Endothelial cell of umbilical vein (primary cell): ENCODE results near the gene PLEKHG7. TPM values are rescaled to one million over a fixed set of nuclear protein-coding genes. Genes with fewer than 3 reads are reported as not detected.

ENCODE experiments used
- BruUV-seq: library from RNA; stranded (reverse); fragments of 400-500 nt; replicated peaks from 2 replicates; lab custom pipeline; 2021; lab: Mats Ljungman, UMichigan
- CTCF ChIA-PET: fragments of 300-600, 350-600 bp; sonication (Branson Sonifier 250); formaldehyde crosslinking; loops from one replicate; lab custom pipeline; 2021; ENCODE audit warnings: antibody characterized with exemption, inconsistent platforms; lab: Charles Lee
- POLR2A ChIA-PET: fragments of 300-600, 350-600 bp; sonication (Branson Sonifier 250); formaldehyde crosslinking; loops from one replicate; lab custom pipeline; 2021; ENCODE audit warnings: antibody characterized with exemption, inconsistent platforms; lab: Charles Lee
- DNase-seq: peaks from one replicate; pipeline ENCODE4 v3.0.0-alpha.2; 2011; ENCODE audit warnings: low read depth, low spot score
- FAIRE-seq: peaks from 2 replicates; lab custom pipeline; 2011; peaks lifted over from hg19 to GRCh38; lab: Jason Lieb, UNC
- H2AFZ ChIP-seq: 2 replicates; pipeline ENCODE4 v1.6.0; 2012; ENCODE audit warnings: low read depth, low read length, control low read depth, inconsistent platforms
- H3K27ac ChIP-seq: 2 replicates; pipeline ENCODE4 v1.5.1; 2011; ENCODE audit warnings: low read depth, mild to moderate bottlenecking, control low read depth, low read length, moderate library complexity; ENCODE audit not compliant: insufficient read depth
- H3K27me3 ChIP-seq, 2 experiments: 2 replicates each; pipeline versions ENCODE4 v1.6.0 to v1.6.1; 2011; ENCODE audit warnings: low read length in 2 of 2, mixed read lengths in 1 of 2; ENCODE audit not compliant: control insufficient read depth in 2 of 2, insufficient read depth in 2 of 2
- H3K36me3 ChIP-seq, 2 experiments: 2 replicates in 1 of 2; 3 replicates in 1 of 2; pipeline ENCODE4 v1.5.1; 2011; ENCODE audit warnings: low read length in 2 of 2, mild to moderate bottlenecking in 1 of 2, moderate library complexity in 1 of 2; ENCODE audit not compliant: control insufficient read depth in 2 of 2, insufficient read depth in 2 of 2; ENCODE audit errors: extremely low read depth in 1 of 2
- H3K4me1 ChIP-seq: 3 replicates; pipeline ENCODE4 v1.5.1; 2011; ENCODE audit warnings: mild to moderate bottlenecking, low read length; ENCODE audit not compliant: control insufficient read depth, insufficient read depth; ENCODE audit errors: extremely low read depth
- H3K4me2 ChIP-seq: 2 replicates; pipeline ENCODE4 v1.6.1; 2011; ENCODE audit warnings: low read length, control low read depth, mixed read lengths; ENCODE audit not compliant: insufficient read depth
- H3K4me3 ChIP-seq, 3 experiments: fragments of 200-600 bp in 1 of 3; sonication (generic), shearing (Covaris generic) in 1 of 3; replicated peaks in 1 of 3; 2 replicates each; pipeline ENCODE4 v1.5.1; 2011 to 2016; ENCODE audit warnings: control low read depth in 3 of 3, low read length in 3 of 3, mild to moderate bottlenecking in 2 of 3, inconsistent platforms in 1 of 3, low read depth in 1 of 3, moderate library complexity in 1 of 3; ENCODE audit not compliant: insufficient read depth in 1 of 3
- H3K79me2 ChIP-seq: 2 replicates; pipeline ENCODE4 v1.6.0; 2012; ENCODE audit warnings: low read length, inconsistent platforms; ENCODE audit not compliant: control insufficient read depth, insufficient read depth
- H3K9ac ChIP-seq: replicated peaks from 2 replicates; pipeline ENCODE3; 2011; ENCODE audit warnings: low read length, control low read depth; ENCODE audit not compliant: insufficient read depth; ENCODE audit errors: extremely low read depth
- H3K9me1 ChIP-seq: replicated peaks from 3 replicates; pipeline ENCODE4 v1.6.0; 2011; ENCODE audit warnings: mild to moderate bottlenecking, low read length; ENCODE audit not compliant: control insufficient read depth, insufficient read depth; ENCODE audit errors: extremely low read depth
- H3K9me3 ChIP-seq: replicated peaks from 2 replicates; pipeline ENCODE4 v1.5.1; 2012; ENCODE audit warnings: low read length, inconsistent platforms; ENCODE audit not compliant: control insufficient read depth, insufficient read depth
- H4K20me1 ChIP-seq: replicated peaks from 2 replicates; pipeline ENCODE3; 2011; ENCODE audit warnings: mild to moderate bottlenecking, low read length; ENCODE audit not compliant: control insufficient read depth, insufficient read depth; ENCODE audit errors: extremely low read depth
- CTCF ChIP-seq, 2 donors: IDR thresholded peaks; 1 replicate in 1 of 2; 2 replicates in 1 of 2; pipeline ENCODE4 v1.5.1; 2011; ENCODE audit warnings: low read length in 2 of 2, mild to moderate bottlenecking in 2 of 2, moderate library complexity in 2 of 2, control low read depth in 1 of 2, inconsistent platforms in 1 of 2, low read depth in 1 of 2; ENCODE audit not compliant: insufficient read depth in 1 of 2; ENCODE audit errors: extremely low read depth in 1 of 2
- EZH2 ChIP-seq: IDR thresholded peaks from 2 replicates; pipeline ENCODE4 v1.6.1; 2012; ENCODE audit warnings: borderline replicate concordance, low read depth, mild to moderate bottlenecking, moderate library complexity, low read length, inconsistent platforms; ENCODE audit not compliant: severe bottlenecking
- FOS ChIP-seq: IDR thresholded peaks from 2 replicates; pipeline ENCODE4 v1.6.1; 2011; ENCODE audit warnings: mild to moderate bottlenecking, low read length, moderate library complexity, borderline replicate concordance; ENCODE audit not compliant: insufficient read depth
- GATA2 ChIP-seq: IDR thresholded peaks from 2 replicates; pipeline ENCODE4 v1.7.0; 2011; ENCODE audit warnings: low read depth, mild to moderate bottlenecking, moderate library complexity, mixed read lengths, low read length; ENCODE audit not compliant: insufficient read length, insufficient read depth
- JUN ChIP-seq: IDR thresholded peaks from 2 replicates; pipeline ENCODE4 v1.6.1; 2011; ENCODE audit warnings: borderline replicate concordance, low read depth; ENCODE audit not compliant: insufficient read length, insufficient read depth
- MAX ChIP-seq: IDR thresholded peaks from 2 replicates; pipeline ENCODE4 v1.6.1; 2011; ENCODE audit not compliant: insufficient read depth, insufficient read length
- MYC ChIP-seq: IDR thresholded peaks from one replicate; pipeline ENCODE4 v1.6.1; 2011; ENCODE audit warnings: mild to moderate bottlenecking, low read depth, low read length
- POLR2A ChIP-seq: IDR thresholded peaks from 2 replicates; pipeline ENCODE4 v1.6.1; 2012; ENCODE audit warnings: low read depth, mild to moderate bottlenecking, control low read depth, low read length
- POLR2AphosphoS5 ChIP-seq: IDR thresholded peaks from 2 replicates; pipeline ENCODE4 v1.6.1; 2012; ENCODE audit warnings: low read depth, mild to moderate bottlenecking, control low read depth, low read length, moderate library complexity; ENCODE audit not compliant: insufficient read depth
- dilution Hi-C: fragments of 300-500 bp; cut with MboI; formaldehyde crosslinking; loops from one replicate; pipeline ENCODE4 v1.15.0; 2019; ENCODE audit warnings: low sequenced_read_pairs; ENCODE audit not compliant: extremely low pct_ligation_motif_present
- intact Hi-C: fragments of 100-400 bp; cut with micrococcal nuclease; formaldehyde crosslinking; loops from one replicate; pipeline ENCODE4 v1.10.0; 2022
- polyA plus RNA-seq, 4 experiments: library from polyadenylated mRNA; depleted of rRNA in 3 of 4; stranded (reverse) in 3 of 4; unstranded in 1 of 4; fragments of >200 nt; gene quantifications; 2 replicates each; pipeline versions ENCODE4 v1.2.1 to v1.2.3, GENCODE V29; 2011 to 2012; ENCODE audit warnings: missing spikeins in 1 of 4
- total RNA-seq: library from RNA; stranded (reverse); gene quantifications from 2 replicates; pipeline ENCODE4 v1.2.3, GENCODE V29; 2021

PLEKHG7 gene
- total and polyA plus RNA-seq, 2 donors (not counting 3 experiments of a cell fraction or from before 2014, with no cell fraction given): not detected

GRCh38 chr12:92733661-92734060 is 30.9 kb downstream of the PLEKHG7 start:
- dilution Hi-C loops: no loop called here

More at GRCh38 chr12:92733661-92734060, 30.9 kb downstream of the PLEKHG7 start:
- CTCF ChIA-PET: interaction anchor here (1.6 to 1.9 kb wide), 2 partner anchors 17 to 21 kb away, joined by 4 to 6 read pairs; no protein-coding TSS in a partner anchor
- H3K9me3 ChIP-seq: no peaks in the 10 kb centered on the region
- TF ChIP-seq JUN (no peak), MAX (no peak), POLR2A (no peak), MYC (no peak), FOS (no peak), EZH2 (no peak), POLR2AphosphoS5 (no peak), CTCF (IDR thresholded peaks at IDR 0.05; ENCODE audit: extremely low read depth in 1 of 2, insufficient read depth in 1 of 2, low read depth in 1 of 2, low read length in 2 of 2) (no peak), GATA2 (no peak)
- H3K9ac ChIP-seq: no peak overlapping the region
- POLR2A ChIA-PET: no interaction called here
- no peak for DNase-seq
- no peak overlapping the region for H3K27ac ChIP-seq
- no peak for FAIRE-seq
- H3K27me3 ChIP-seq: peaks cover 1 to 2% of the 10 kb centered on the region in 2 experiments
- peaks cover 4% of the 10 kb centered on the region for H3K4me1 ChIP-seq
- intact Hi-C loops: no loop called here
- H3K4me2 ChIP-seq: no peak overlapping the region
- H3K79me2 ChIP-seq: no peaks in the 10 kb centered on the region
- H2AFZ ChIP-seq: no peak overlapping the region
- no peaks in the 10 kb centered on the region for H3K9me1 ChIP-seq
- no peak overlapping the region for H3K4me3 ChIP-seq
- H4K20me1 ChIP-seq: no peaks in the 10 kb centered on the region
- H3K36me3 ChIP-seq: no peaks in the 10 kb centered on the region
- BruUV-seq: no TSS peak
